Measurements from ENCODE around the gene PAK1.
A peak's percentile ranks its signal among the peaks of the same experiment; 100 is the strongest.

PAK1 gene

GRCh38 chr11:77370217-77370616 is 103.7 kb downstream of the PAK1 start:
- DNase-seq (ENCODE audit: low spot score) = no peak

DNA sequence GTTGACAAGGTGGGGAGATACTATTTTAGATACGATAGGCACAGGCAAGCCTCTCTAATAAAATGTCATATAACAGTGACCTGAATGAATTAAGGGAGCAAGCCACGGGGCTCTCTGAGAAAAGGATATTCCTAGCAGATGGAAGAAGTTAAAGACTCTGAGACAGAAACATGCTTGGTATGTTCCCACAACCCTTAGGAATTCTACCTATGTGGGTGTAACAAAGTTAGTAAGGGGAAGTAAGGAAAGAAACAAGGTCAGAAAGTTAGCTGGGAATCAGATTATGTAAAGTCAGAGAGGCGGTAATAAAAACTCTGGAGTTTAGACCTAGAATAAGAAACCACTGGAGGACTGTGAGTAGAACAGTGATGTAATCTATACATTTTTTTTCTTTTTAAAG is 112.7 kb downstream of the PAK1 start:
- DNase-seq (ENCODE audit: low spot score) = no peak

DNA sequence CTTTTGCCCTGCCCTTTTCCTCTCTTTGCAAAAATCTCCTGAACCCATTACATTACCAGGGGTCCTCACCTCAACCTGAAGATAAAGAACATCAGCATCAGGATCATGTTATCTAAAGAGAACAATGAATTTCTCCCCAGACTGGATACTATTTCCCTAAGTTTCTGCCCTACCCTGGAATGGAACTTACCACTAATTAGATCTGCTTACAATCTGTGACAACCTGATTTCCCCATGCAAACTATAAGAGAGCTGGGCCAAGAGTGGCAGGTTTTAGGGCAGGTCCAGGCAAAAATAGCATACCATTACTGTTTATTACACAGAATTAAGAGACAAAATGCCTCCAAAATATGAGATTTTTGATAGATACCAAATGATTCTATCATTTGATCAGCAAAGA is 114.4 kb downstream of the PAK1 start:
- no peak for DNase-seq (ENCODE audit: low spot score)

DNA sequence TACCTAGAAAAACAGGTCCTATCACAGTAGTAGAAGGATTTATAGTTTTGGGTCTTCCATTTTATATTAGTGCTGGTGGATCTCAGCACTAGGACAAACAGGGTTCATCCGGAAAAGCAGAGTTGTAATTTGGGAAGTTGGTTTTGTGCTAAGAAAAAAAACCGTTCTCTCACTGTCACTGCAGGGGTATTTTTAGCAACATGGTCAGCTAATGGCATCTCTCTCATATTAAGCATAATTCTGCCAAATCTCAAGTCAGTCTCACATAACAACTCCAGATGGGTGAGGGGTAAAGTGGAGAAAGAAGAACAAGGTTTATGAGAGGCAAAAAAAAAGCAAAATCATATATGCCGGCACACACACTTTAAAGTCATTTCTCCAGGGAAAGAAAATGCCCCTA is 120.8 kb downstream of the PAK1 start:
- peak; percentile 4 for DNase-seq (ENCODE audit: low spot score)

DNA sequence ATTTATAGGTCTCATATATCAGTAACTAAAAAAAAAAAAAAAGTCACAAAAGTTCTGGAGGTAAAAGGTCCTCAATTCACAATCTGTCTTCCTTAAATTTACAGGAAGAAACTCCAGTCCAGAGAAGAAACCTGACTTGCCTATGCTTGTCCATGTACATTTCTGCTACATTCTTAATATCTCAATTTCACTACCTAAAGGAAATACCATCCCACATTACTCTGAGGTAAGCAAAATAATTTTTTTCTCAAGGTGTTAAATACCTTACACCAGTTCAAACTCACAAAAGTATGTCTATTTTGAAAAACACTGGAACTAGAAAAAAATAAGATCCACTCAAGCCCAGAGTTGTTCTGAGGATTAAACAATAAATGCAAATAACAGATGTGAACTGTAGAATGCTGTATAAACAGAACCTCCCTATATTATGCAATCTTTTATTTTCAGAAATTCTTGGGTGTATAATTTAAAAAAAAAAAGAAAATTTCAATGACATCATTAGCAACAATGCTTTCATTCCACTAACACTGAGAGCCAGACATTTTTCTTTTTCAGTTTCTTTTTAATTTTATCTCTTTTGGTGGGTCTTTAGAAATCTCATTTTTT is 122.5 kb downstream of the PAK1 start:
- no peak for DNase-seq (ENCODE audit: low spot score)

DNA sequence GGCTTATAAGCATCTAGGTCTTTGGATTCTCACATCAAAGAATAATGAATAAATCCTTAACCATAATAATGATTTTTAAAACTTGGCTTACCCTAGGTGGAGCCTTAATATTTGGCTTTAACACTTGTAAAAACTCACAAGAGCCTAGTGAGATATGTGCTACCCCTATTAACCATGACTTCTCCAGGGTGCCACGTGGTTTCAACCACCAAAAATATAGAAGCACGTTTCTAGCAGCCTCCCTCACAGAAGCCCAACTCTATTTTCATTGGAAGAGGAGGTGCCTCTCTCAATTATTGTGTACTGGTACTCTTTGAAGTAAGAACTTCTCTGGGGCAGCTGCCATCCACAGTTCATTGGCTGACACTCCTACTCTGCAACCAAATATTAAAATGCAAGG is 125.9 kb downstream of the PAK1 start:
- no peak for DNase-seq (ENCODE audit: low spot score)

DNA sequence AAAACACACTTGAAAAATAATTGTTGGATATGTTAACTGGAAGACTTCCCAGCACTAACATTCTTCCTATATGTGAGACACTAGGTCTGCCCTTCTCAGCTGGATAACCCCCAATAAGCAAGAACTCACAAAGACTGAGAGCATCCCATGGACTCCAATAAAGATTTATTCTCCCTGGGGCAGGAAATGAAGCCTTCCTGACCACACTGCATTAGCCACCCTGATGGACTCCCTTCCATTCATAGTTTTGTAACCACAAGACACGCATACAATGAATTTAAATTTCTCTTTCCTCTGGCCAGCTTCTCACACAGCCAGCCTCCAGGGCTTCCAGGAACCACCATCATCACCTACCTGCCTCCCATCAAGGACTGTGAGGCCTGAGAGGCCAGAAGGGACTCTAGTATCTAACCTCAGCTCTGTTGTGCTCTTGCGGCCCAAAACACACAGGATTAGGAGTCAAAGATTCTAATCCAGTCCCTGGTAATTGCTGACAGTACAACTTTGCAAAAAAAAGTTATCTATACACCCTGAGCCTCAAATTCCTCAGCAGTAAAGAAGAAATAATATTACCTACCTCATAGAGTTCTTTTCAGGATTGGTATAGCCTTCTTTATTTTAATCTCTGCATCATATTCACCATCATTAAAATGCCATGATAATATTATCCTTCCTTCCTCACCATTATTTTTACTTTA is 126.8 kb downstream of the PAK1 start:
- DNase-seq (ENCODE audit: low spot score) = no peak

GRCh38 chr11:77345621-77346020 is 128.3 kb downstream of the PAK1 start:
- no peak for DNase-seq (ENCODE audit: low spot score)

GRCh38 chr11:77340501-77340900 is 133.4 kb downstream of the PAK1 start:
- DNase-seq (ENCODE audit: low spot score) = no peak

- no peak for DNase-seq (ENCODE audit: low spot score)
These were observed 141.6 kb downstream of the PAK1 start for GRCh38 chr11:77332259-77332658.

DNA sequence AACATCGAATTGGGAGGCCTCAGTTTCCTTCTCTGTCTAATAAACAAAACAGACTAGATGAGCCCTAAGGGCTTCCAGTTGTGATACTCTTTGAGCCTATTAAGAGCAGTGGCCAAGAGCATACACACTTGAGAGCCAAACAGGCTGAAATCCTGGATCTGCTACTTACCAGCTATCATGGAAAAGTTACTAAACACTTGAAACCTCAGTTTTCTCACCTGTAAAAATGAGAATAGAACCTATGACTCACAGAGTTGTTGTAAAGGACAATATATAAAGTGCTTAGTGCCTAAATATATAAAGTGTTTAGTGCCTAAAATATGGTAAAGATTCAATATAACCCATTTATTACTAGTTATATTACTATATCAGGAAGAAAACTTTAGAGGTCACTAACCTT is 148.7 kb downstream of the PAK1 start:
- no peak for DNase-seq (ENCODE audit: low spot score)

GRCh38 chr11:77324508-77324907 is 149.4 kb downstream of the PAK1 start:
- no peak for DNase-seq (ENCODE audit: low spot score)

DNA sequence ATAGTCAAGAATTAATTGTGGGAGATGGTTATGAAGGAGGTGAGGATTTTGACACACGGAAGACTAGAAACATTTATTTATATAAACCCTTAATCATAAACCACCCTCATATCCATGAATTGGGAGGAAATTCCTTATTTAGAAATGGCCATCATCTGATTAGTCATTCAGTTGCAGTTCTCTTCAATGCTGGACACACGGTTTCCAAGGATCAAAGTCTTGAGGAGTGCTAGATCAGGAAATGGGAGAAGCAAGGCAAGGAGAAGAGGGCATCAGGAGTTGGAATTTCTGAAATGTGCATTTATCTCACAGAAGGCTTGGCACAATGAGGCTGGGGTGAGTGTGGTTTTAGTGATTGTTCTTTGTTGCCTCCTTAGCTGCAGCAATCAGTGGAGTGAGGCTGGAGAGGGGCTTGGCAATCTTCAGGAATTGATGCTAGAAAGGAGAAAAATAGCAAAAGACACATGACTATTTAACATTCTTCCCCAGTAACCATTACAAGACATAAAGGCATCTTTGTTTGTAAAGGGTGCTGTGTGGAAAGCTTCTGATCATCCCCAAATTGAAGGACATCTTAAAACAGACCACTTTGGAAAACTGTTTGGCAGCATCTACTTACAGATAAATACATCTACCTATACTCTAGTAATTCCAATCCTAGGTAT is 150.8 kb downstream of the PAK1 start:
- DNase-seq (ENCODE audit: low spot score) = peak; percentile 6

GRCh38 chr11:77322506-77322905 is 151.4 kb downstream of the PAK1 start:
- peak; percentile 29 for DNase-seq (ENCODE audit: low spot score)

DNA sequence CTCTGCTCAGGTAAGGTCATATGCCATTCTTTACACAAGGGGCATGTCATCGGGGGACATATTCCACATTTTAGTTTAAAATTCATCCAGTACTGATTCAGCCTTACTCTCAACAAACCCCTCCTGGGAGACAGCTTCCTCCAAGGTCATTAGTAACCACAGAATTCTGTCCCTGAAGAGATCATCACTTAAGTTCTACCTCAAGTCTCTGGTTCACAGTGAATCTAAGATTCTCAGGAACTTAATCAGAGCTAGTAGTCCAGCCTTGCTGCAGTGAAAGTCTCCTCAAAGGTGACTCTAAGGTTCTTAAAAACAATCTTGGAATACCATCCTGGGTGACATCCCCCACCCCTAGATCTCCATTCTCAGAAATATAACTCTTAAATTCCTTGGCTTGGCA is 153.5 kb downstream of the PAK1 start:
- no peak for DNase-seq (ENCODE audit: low spot score)

GRCh38 chr11:77318600-77318999 is 155.3 kb downstream of the PAK1 start:
- no peak for DNase-seq (ENCODE audit: low spot score)

GRCh38 chr11:77316733-77317342 is 157.1 kb downstream of the PAK1 start:
- DNase-seq (ENCODE audit: low spot score) = no peak

DNA sequence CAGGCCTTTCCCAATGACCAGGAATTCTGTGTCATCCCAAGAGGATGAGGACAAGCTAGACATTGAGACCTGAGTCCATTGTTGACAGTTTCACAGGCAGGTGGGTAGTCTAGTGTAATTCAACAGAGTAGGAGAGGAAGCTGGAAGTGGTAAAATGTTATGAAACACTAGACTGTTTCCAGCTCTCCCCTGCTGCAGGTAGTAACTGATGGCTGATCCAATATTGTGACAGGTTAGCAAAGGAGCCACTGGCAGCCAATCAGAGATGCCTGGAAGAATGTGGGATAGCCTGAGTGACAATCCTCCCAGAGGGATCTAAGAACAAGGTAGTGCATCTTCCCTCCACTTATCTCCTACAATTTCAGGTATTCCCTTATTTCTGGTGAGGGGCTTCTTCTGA is 161.8 kb downstream of the PAK1 start:
- no peak for DNase-seq (ENCODE audit: low spot score)

GRCh38 chr11:77311701-77312100 is 162.2 kb downstream of the PAK1 start:
- DNase-seq (ENCODE audit: low spot score) = no peak

DNA sequence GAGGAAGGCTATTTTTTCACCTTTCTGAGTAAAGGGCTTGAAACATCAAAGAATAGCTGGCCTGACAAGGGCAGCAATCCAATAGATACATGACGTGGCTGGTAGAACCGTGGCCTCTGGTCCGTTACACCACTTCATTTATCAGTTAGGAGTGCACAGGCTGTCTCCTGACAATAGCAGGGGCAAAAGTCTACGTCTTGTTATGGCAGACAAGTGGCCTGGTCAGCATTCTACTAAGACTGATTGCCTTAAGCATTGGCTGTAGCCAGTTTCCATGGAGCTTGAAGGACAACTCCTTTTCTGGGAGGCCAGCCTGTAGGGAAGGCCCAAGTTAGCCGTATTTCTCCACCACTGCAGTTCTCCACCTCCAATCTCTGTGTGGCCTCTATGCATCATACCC is 163.2 kb downstream of the PAK1 start:
- no peak for DNase-seq (ENCODE audit: low spot score)

- peak; percentile 31 for DNase-seq (ENCODE audit: low spot score)
These were observed 164.4 kb downstream of the PAK1 start for GRCh38 chr11:77309401-77310085.

GRCh38 chr11:77308838-77309237 is 165.1 kb downstream of the PAK1 start:
- DNase-seq (ENCODE audit: low spot score) = no peak

GRCh38 chr11:77303328-77303727 is 170.6 kb downstream of the PAK1 start:
- no peak for DNase-seq (ENCODE audit: low spot score)
